Activated CD8-positive, alpha-beta memory T cell treated with anti-CD3 and anti-CD28 coated beads for 1 hour (primary cell): ENCODE measurements around the gene ADD1.

Experiments used
- DNase-seq, 2 donors: peaks; one replicate each; pipeline ENCODE4 v3.0.0-alpha.2; 2020; ENCODE audit warnings: low read depth in 1 of 2; ENCODE audit errors: extremely low read depth in 1 of 2

The ADD1 gene

DNA sequence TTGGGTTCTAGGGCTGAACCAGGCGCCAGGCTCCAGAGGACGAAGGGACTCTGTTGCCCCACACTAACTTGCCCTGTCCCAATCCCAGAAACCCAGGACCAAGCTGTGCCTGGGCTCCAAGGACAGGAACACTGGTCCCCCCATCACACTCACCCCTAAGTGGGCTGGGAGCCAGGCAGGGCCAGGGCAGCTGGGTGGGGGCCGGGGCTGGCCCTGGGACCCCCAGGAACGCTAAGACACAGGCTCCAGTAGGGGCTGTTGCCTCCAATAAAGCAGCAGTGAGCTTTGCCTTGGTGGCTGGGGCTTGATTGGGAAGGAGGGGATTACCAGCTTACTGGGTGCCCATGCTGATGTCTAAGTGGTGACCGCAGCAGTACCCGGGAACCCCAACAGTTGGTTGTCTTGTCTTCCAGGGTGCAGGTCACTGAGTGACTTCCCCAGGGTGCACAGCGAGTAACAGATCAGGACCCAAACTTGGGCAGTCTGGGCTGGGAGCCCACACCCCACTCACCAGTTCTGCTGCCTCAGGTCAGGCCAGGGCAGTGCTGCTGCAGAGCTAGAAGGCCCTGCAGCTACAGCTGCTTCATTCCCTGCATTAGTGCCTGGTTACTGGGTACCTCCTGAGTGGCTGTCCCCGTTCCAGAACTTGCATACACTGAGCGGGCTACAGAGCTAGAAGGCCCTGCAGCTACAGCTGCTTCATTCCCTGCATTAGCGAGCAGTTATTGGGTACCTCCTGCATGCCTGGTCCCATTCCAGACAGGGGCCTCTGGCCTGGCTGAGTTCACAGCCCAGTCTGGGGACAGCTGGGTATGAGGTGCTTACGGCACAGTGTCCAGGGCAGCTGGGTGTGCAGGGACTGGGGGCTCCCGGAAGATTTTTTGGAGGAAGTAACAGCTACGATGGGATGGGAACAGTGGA lies 9.4 kb upstream of the ADD1 start:
- DNase-seq = no peak

DNA sequence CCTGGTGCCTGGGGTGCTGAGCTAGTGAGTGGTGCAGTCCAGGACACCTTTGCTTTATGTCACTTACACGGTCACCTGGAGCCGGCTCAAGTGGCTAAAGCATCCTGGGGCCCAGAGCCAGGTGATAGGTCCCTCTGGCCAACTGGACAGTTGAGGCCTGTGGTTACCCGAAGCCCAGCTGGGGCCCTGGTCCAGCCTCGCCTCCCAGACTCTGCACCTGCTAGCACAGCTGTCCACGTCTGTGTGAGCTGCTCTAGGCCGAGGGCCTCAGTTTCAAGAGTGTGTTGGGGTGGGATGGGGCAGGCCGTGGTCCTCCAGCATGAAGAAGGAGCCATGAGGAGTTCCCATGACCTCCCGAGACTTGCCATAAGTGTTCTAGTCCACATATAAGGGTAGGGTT lies 7.7 kb upstream of the ADD1 start:
- no peak for DNase-seq

DNA sequence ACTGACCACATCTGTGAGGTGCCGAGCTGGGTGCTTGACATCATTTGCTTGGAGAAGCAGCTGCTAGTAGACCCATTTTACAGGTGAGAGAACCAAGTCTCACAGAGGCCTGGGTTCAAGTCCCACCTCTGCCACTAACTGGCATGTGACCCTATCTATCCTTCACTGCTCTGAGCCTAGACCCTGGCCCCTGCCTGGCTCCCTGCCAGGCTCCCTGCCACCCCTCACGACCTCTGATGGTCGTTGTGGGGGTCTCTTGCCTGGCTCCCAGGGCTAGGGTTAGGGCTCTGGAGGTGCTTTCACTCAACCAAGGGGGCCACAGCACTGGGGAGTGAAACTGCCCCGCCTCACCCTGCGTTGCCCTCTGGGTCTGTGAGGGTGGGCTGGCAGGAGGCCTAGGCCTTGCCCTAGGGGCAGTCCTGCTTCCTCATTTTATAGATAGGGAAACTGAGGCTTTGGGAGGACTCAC lies 7.2 kb upstream of the ADD1 start:
- DNase-seq = no peak

- DNase-seq = no peak
Observed at GRCh38 chr4:2837110-2837903, 6.3 kb upstream of the ADD1 start.

DNA sequence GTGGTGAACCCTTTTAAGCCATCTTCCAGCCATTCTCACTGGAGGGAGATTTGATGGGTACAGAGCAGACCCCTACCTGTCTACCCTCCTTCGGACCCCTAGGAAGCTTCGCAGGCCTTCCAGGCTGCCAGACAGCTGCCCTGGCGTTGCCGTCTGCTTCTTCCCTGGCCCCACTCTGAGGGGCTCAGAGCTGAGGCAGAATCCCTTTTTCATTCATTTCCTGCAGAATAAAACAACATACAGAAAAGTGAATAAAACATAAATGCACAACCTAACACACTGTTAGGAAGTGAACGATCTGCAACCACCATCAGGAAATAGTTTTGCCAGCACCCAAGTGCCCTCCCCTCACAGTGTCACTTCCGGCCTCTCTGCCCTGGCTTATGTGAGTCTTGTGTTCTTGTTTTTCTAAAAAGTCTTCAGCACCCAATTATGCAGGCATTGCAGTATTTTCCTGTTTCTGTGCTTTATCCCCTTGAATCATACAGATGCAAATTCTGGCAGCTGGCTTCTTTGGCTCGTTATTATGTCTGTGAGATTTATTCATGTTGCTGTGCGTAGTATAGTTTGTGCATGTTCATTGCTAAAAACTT lies 5.6 kb upstream of the ADD1 start:
- peak; percentile 35 to 55 for DNase-seq

DNA sequence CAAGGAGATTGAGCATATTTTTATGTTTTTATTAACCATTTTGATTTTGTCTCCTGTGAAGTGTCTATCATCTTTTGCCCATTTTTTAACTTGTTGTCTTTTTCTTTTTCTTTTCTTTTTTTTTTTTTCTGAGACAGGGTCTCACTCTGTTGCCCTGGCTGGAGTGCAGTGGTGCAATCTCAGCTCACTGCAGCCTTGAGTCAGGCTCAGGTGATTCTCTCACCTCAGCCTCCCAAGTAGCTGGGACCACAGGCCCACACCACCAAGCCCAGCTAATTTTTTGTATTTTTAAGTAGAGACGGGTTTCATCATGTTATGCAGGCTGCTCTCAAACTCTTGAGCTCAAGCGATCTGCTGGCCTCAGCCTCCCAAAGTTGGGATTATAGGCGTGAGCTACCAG lies 4.6 kb upstream of the ADD1 start:
- DNase-seq = no peak

DNA sequence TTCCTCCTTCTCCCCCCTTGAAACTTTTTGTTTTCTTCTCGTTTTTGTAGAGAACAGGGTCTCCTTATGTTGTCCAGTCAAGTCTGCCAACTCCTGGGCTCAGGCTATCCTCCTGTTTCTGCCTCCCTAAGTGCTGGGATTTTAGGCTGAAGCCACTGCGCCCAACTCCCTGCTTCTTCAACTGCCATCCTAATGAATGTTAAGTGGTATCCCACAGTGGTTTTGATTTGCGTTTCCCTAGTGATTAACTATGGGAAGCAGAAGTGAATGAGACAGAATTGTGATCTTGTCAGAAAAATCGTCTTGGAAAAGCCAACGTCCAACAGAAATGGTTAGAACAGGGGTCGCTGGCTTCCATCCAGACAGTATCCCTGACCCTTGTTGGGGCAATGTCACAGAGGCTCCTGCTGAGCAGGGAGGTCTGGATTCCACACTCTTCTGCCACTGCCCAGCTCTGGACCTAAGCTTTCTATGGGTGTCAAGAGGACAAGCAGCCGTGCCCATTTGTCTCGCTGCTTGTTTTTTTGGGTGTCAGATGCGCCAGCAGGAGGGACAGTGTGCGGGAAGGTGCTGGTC lies 869 bp upstream of the ADD1 start:
- no peak for DNase-seq

DNA sequence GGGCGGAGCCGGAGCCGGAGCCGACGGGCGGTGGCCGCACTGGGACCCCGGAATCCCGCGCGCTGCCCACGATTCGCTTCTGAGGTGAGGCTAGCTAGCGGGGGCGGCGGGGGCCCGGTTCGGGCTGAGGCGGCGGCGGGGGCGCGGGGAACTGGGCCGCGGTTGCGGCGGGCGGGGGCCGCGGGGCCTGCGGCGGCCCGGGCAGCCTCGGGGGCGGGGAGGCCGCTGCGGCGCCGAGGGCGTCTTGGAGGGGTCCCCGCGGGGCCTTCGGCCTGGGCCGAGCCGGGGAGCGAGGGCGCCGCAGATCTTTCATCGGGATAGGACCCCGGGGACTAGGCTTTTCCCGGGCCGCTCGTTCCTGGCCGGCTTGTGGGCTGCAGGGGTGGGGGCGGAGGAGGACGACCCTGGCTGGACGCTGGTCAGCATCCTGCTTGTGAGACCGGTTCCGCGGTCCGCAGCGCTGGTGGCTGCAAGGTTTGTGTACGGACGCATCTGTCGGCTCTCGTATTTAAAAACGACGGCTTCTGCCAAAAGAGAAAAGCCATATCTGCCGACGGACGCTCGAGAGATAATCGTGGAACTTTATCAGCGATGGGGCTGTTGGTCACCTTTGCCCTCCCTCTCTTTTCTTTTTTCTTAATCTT lies 419 bp downstream of the ADD1 start:
- no peak for DNase-seq

GRCh38 chr4:2846172-2846571 lies 2.5 kb downstream of the ADD1 start:
- DNase-seq = no peak

GRCh38 chr4:2847302-2847871 lies 3.7 kb downstream of the ADD1 start:
- no peak for DNase-seq

DNA sequence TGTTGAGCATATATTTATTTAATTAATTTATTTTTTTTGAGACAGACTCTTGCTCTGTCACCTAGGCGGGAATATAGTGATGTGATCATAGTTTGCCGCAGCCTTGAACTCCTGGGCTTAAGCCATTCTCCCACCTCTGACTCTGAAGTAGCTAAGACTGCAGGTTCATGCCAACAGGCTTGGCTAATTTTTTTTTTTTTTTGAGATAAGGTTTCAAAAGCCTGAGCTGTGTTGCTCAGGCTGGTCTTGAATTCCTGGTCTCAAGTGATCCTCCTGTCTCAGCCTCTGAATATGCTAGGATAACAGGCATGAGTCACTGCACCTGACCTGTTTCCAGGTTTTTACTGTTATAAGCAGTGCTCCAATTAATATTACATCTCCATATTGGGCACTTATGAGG lies 4.8 kb downstream of the ADD1 start:
- DNase-seq = no peak

GRCh38 chr4:2849267-2850152 lies 5.9 kb downstream of the ADD1 start:
- no peak for DNase-seq

DNA sequence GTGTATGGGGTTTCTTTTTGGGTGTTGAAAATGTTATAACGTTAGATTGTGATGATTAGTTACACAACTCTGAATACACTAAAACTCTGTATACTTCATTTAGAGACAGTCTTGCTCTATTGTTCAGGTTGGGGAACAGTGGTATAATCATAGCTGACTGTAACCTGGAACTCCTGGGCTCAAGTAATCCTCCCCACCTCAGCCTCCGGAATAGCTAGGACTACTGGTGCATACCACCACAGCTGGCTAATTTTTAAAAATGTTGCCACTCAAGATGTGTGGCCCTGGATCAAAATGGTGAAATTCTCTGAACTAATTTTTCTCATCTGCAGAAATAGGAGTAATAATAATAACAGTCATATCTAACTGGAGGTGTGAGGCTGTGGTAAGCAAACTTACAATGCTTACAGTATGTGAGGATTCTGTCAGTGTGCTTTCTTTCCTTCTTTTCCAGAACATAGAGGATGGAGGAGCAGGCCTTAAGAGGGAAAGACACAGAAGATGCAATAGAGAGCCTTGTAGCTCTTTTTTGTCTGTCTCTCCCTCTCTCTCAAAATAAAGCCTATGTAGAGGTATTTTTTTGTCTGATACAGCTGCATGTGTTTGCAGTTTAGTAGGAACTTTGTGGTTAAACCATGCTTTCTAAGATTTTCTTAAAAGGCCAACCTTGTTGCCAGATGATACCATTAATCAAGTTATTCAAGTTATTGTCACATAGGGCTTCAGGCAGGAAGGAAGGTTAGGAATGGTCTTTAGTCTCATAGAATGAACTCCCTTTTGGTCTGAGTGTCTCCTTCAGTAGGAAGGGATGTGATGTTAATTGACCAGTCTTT lies 7.5 kb downstream of the ADD1 start:
- DNase-seq = no peak

DNA sequence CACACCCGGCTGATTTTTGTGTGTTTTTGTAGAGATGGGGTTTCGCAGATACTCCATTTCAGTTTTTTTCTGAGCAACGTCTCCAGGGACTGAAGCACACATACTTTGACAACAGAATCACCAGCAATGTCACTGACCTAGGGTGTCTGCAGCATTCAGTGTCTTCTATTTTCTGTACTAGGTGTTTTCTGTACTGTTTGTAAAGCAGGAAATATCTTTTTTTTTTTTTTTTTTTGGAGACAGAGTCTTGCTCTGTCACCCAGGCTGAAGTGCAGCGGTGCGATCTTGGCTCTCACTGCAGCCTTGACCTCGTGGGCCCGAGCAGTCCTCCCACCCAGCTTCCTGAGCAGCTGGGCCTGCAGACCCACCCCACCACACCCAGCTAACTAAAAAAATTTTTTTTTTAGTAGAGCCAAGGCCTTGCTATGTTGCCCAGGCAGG lies 8.9 kb downstream of the ADD1 start:
- DNase-seq = no peak

DNA sequence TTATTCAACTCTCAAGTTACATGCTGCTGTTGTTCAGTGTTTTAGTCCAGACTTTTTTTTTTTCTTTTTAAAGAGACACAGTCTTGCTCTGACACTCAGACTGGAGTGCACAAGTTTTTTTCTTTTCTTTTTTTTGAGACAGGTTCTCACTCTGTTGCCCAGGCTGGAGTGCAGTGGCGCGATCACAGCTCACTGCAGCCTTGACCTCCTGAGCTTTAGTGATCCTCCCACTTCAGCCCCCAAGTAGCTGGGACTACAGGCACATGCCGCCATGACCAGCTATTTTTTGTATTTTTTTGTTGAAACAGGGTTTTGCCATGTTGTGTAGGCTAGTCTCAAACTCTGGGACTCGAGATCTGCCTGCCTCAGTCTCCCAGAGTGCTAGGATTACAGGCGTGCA lies 11.9 kb downstream of the ADD1 start:
- no peak for DNase-seq

DNA sequence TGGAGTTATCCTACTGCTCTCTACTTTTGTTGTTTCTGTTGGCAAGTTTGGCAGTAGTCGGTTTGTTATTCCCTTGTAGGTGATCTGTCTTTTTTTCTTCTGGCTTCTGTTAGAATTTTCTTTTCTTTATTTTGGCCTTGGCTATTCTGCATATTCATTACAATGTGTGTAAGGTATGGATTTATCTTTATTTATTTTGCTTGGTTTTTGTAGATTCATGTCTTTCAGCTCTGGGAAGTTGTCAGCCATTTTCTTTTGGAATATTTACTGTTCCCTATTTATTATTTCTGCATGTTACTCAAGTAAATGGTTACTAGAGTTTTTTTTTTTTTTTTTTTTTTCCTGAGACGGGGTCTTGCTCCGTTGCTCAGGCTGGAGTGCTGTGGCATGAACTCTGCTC lies 12.6 kb downstream of the ADD1 start:
- no peak for DNase-seq

GRCh38 chr4:2857349-2857927 lies 13.8 kb downstream of the ADD1 start:
- no peak for DNase-seq
